Adrenal gland (tissue), 12 donors: ENCODE results near the gene HAX1. TPM values are rescaled to one million over a fixed set of nuclear protein-coding genes. Genes with fewer than 3 reads are reported as not detected.
"Not testable (repeated sequence)": the region's sequence is repeated elsewhere in the genome, so short reads cannot be mapped to it uniquely, and the experiment has no call there.

Experiments used
- DNase-seq, 7 donors: peaks; one replicate each; pipeline ENCODE4 v3.0.0-alpha.2; 2019 to 2020
- H3K27ac ChIP-seq, 5 donors: fragments of 200-600 bp; sonication (generic) in 4 of 5; 1 replicate in 3 of 5; 2 replicates in 2 of 5; pipeline versions ENCODE4 v1.5.1 to v1.8.0; 2016 to 2020; ENCODE audit warnings: mild to moderate bottlenecking in 1 of 5
- H3K27me3 ChIP-seq: fragments of 200-600 bp; 2 replicates; pipeline ENCODE4 v1.8.0; 2021
- H3K36me3 ChIP-seq, 2 donors: fragments of 200-600 bp; replicated peaks in 1 of 2; 1 replicate in 1 of 2; 2 replicates in 1 of 2; pipeline versions ENCODE4 v1.5.1 to v1.8.0; 2018 to 2022
- H3K4me1 ChIP-seq, 2 donors: fragments of 200-600 bp; replicated peaks in 1 of 2; 1 replicate in 1 of 2; 2 replicates in 1 of 2; pipeline versions ENCODE4 v1.5.1 to v1.8.0; 2018 to 2021
- H3K4me3 ChIP-seq, 4 donors: fragments of 200-600 bp; sonication (generic) in 3 of 4; one replicate each; pipeline ENCODE4 v1.5.1; 2016 to 2018
- H3K9me3 ChIP-seq, 3 donors: fragments of 200-600 bp; sonication (generic) in 1 of 3; replicated peaks in 1 of 3; 1 replicate in 2 of 3; 2 replicates in 1 of 3; pipeline versions ENCODE4 v1.5.1 to v1.8.0; 2016 to 2021
- POLR2A ChIP-seq, 2 donors: fragments of 450-650 bp; IDR thresholded peaks; one replicate each; pipeline ENCODE4 v1.6.1; 2017; ENCODE audit warnings: antibody characterized with exemption in 2 of 2, mild to moderate bottlenecking in 2 of 2, moderate library complexity in 1 of 2
- WGBS, 4 donors: extraction: QIAGEN DNeasy Blood & Tissue Kit in 2 of 4; methylation state at CpG; one replicate each; pipeline versions ENCODE4 v1.1.5 to v1.1.7; 2013 to 2017; 5-methylcytosine and 5-hydroxymethylcytosine counted together
- intact Hi-C, 2 donors: fragments of 100-400 bp; cut with DNase I; formaldehyde crosslinking; loops; one replicate each; pipeline versions ENCODE4 v1.14.1 to v1.15.0; 2022 to 2023
- polyA plus RNA-seq, 3 donors: library from polyadenylated mRNA; stranded (reverse); fragments of 200-250 nt in 2 of 3; fragments of 350-450 nt in 1 of 3; fragmentation: Illumina TruSeq in 1 of 3; extraction: RNeasy Lipid Tissue Mini Kit (QIAGEN cat#74804) in 1 of 3; gene quantifications; one replicate each; pipeline ENCODE4 v1.2.3, GENCODE V29; 2013 to 2014
- total RNA-seq, 9 donors: library from RNA; depleted of rRNA in 4 of 9; stranded (reverse); fragments of >200 nt in 4 of 9; fragments of 120-200 nt in 1 of 9; fragmentation: NEBNext Ultra II Directional in 1 of 9; extraction: Animal tissue kit (Norgen Biotek cat#: 25700) in 1 of 9; gene quantifications; one replicate each; pipeline versions ENCODE4 v1.1.0 to v1.2.4, GENCODE V29; 2013 to 2023
- TF ChIP-seq, protein P1 (sequence below), 6 experiments: fragments of 450-650 bp in 4 of 6; fragments of 200-600 bp in 2 of 6; sonication (generic) in 1 of 6; IDR thresholded peaks; 1 replicate in 5 of 6; 2 replicates in 1 of 6; pipeline versions ENCODE4 v1.5.1 to v1.8.0; 2016 to 2021; ENCODE audit warnings: antibody characterized with exemption in 6 of 6, mild to moderate bottlenecking in 2 of 6, moderate library complexity in 1 of 6
- donor health status: healthy with polysubstance abuse.
- donor health status: Bipolar disorder and iron deficiency.
- donor health status: DM: yes; HTN: yes; CAD: no.
- donor health status: DM: no; HTN: no; CAD: no.
- donor health status: DM: no; HTN: no; CAD: no.
- donor health status: DM: yes; HTN: yes; CAD: no.

The HAX1 gene
- total and polyA plus RNA-seq, 12 donors = 80.7 to 243 (median 106) TPM

DNA sequence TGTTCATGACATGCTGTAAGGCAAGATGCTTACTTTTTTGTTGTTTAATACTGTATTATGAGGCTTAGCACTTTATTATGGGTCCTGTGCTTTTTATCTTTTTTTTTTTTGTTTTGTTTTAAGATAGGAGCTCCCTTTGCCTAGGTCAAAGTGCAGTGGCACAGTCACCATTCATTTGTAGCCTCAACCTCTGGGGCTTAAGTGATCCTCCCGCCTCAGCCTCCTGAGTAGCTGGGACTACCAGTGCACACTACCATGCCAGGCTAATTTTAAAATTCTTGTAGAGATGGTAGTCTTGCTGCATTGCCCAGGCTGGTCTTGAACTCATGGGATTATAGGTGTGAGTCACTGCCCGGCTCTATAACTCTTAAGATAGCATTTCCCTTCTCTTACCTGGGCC is 47.1 kb upstream of the HAX1 start:
- no peak overlapping the region for H3K4me3 ChIP-seq
- no peaks in the 10 kb centered on the region for H3K27me3 ChIP-seq
- H3K9me3 ChIP-seq = no peaks in the 10 kb centered on the region
- H3K4me1 ChIP-seq = peaks cover 24 to 35% of the 10 kb centered on the region in 2 donors
- TF ChIP-seq POLR2A (IDR thresholded peaks at IDR 0.05) = no peak
- TF ChIP-seq, protein P1, sequence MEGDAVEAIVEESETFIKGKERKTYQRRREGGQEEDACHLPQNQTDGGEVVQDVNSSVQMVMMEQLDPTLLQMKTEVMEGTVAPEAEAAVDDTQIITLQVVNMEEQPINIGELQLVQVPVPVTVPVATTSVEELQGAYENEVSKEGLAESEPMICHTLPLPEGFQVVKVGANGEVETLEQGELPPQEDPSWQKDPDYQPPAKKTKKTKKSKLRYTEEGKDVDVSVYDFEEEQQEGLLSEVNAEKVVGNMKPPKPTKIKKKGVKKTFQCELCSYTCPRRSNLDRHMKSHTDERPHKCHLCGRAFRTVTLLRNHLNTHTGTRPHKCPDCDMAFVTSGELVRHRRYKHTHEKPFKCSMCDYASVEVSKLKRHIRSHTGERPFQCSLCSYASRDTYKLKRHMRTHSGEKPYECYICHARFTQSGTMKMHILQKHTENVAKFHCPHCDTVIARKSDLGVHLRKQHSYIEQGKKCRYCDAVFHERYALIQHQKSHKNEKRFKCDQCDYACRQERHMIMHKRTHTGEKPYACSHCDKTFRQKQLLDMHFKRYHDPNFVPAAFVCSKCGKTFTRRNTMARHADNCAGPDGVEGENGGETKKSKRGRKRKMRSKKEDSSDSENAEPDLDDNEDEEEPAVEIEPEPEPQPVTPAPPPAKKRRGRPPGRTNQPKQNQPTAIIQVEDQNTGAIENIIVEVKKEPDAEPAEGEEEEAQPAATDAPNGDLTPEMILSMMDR (IDR thresholded peaks at IDR 0.05) = no peak
- peak in 1 of 7 donors; percentile 10 for DNase-seq
- WGBS, 4 donors = 94 to 98% (median 97%) methylated on average over 2 of the region's 2 CpGs
- no peak overlapping the region for H3K27ac ChIP-seq
- peaks cover 0 to 55% of the 10 kb centered on the region in 2 donors for H3K36me3 ChIP-seq
- intact Hi-C loops = no loop called here

DNA sequence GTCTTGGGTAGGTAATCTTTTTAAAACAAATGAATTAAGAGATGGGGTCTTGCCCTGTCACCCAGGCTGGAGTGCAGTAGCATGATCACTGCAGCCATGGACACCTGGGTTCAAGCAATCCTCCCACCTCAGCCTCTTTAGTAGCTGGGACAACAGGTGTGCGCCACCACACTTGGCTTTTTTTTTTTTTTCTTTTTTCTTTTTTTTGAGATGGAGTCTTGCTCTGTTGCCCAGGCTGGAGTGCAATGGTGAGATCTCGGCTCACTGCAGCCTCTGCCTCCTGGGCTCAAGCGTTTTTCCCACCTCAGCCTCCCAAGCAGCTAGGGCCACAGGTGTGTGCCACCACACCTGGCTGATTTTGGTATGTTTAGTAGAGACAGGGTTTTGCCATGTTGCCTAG is 41.3 kb upstream of the HAX1 start:
- intact Hi-C loops, DNase-seq, H3K4me1 ChIP-seq, H3K27ac ChIP-seq, H3K4me3 ChIP-seq, H3K27me3 ChIP-seq, H3K9me3 ChIP-seq: not testable (repeated sequence)
- 91 to 100% (median 97%) methylated on average over 3 of the region's 3 CpGs for WGBS, 4 donors
- H3K36me3 ChIP-seq = peaks cover 0 to 98% of the 10 kb centered on the region in 2 donors

DNA sequence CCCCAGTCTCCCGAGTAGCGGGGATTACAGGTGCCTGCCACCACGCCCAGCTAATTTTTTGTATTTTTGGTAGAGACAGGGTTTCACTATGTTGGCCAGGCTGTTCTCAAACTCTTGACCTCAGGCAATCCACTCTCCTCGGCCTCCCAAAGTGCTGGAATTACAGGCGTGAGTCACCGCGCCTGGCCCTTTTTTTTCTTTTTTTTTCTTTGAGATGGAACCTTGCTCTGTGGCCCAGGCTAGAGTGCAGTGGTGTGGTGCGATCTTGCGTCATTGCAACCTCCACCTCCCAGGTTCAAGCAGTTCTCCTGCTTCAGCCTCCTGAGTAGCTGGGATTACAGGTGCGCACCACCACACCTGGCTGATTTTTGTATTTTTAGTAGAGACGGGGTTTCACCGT is 39.3 kb upstream of the HAX1 start:
- intact Hi-C loops = not testable (repeated sequence)
- peaks cover 0 to 98% of the 10 kb centered on the region in 2 donors for H3K36me3 ChIP-seq
- WGBS, 4 donors = 92 to 95% (median 94%) methylated on average over 12 of the region's 12 CpGs

DNA sequence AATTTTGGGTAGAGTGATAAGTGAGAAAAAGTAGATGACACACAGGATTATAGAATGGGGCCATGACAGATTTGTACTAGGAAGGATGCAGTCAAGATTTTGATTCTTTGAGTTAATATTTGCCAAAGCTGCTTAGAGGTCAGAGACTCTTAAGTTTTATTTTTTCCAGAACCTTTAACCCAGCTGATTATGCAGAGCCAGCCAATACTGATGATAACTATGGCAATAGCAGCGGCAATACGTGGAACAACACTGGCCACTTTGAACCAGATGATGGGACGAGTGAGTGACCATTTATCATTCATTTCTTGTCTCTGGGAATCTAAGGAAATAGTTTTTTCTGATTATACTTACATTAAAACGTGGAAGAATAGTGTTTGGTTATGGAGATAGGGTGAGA is 35.6 kb upstream of the HAX1 start:
- Histone ChIP-seq H3K4me3 (no peak overlapping the region), H3K4me1 (peaks cover 0 to 3% of the 10 kb centered on the region in 2 donors), H3K27ac (peak overlapping the region in 2 of 5 donors; percentile 14), H3K9me3 (no peaks in the 10 kb centered on the region), H3K27me3 (no peaks in the 10 kb centered on the region), H3K36me3 (peaks cover 0 to 91% of the 10 kb centered on the region in 2 donors)
- WGBS, 4 donors = 79 to 84% (median 82%) methylated on average over 4 of the region's 4 CpGs
- intact Hi-C loops = no loop called here
- TF ChIP-seq POLR2A (IDR thresholded peaks at IDR 0.05) = no peak
- TF ChIP-seq, protein P1 (IDR thresholded peaks at IDR 0.05) = no peak
- peak in 1 of 7 donors; percentile 25 for DNase-seq

More for the DNA sequence above, 39.3 kb upstream of the HAX1 start:
- DNase-seq, H3K4me3 ChIP-seq, H3K4me1 ChIP-seq, H3K27me3 ChIP-seq, H3K27ac ChIP-seq, H3K9me3 ChIP-seq: not testable (repeated sequence)

DNA sequence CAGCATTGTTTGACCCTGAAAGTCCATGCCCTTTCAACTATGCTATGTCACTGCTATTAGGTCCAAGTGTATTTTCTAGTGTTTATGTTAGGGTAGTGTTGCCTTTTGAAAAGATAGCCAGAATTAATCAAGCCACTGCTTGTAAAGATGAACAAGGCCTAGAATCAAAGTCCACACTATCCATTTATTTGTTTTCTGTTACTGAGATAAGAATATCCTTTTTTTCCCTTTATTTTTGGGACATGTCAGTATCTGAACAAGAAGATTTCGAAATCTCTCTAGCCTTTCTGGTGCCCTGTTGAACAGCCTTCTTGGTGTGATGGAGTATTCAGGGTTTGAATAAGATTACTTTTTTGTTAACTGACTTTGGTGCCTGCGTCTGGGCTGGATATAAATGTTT is 35.0 kb upstream of the HAX1 start:
- H3K4me1 ChIP-seq = peaks cover 0 to 3% of the 10 kb centered on the region in 2 donors
- TF ChIP-seq, protein P1 (IDR thresholded peaks at IDR 0.05) = no peak
- no peak for TF ChIP-seq POLR2A (IDR thresholded peaks at IDR 0.05)
- H3K27ac ChIP-seq = peak overlapping the region in 1 of 5 donors; percentile 14
- H3K9me3 ChIP-seq = no peaks in the 10 kb centered on the region
- intact Hi-C loops = no loop called here
- no peak overlapping the region for H3K4me3 ChIP-seq
- DNase-seq = no peak
- WGBS, 4 donors = 62 to 85% (median 78%) methylated on average over 2 of the region's 2 CpGs
- H3K27me3 ChIP-seq = no peaks in the 10 kb centered on the region
- peaks cover 0 to 92% of the 10 kb centered on the region in 2 donors for H3K36me3 ChIP-seq
